A673 (cell line): ENCODE data around the gene ITPR3. TPM values are rescaled to one million over a fixed set of nuclear protein-coding genes. Genes with fewer than 3 reads are reported as not detected.
"Not testable (repeated sequence)": the region's sequence is repeated elsewhere in the genome, so short reads cannot be mapped to it uniquely, and the experiment has no call there.

ENCODE experiments used
- BruUV-seq: library from RNA; stranded (reverse); fragments of 400-500 nt; replicated peaks from 2 replicates; lab custom pipeline; 2021; lab: Mats Ljungman, UMichigan
- CTCF ChIA-PET: fragments of 300-600 bp; sonication (Branson Sonifier 250); formaldehyde crosslinking; loops from one replicate; lab custom pipeline; 2022; ENCODE audit warnings: antibody characterized with exemption; lab: Charles Lee
- POLR2A ChIA-PET: fragments of 300-600 bp; sonication (Branson Sonifier 250); formaldehyde crosslinking; loops from one replicate; lab custom pipeline; 2022; ENCODE audit warnings: antibody characterized with exemption; ENCODE audit not compliant: low non-redundant PET; lab: Charles Lee
- DNase-seq: peaks from one replicate; pipeline ENCODE4 v3.0.0-alpha.2; 2015; ENCODE audit warnings: low spot score
- H3K27ac ChIP-seq: fragments of 200-600 bp; sonication (generic); 2 replicates; pipeline ENCODE4 v1.5.1; 2016; ENCODE audit warnings: mixed run types, low read depth, mild to moderate bottlenecking, mixed read lengths, antibody characterized with exemption, low read length; ENCODE audit not compliant: poor library complexity, severe bottlenecking
- H3K27me3 ChIP-seq: fragments of 200-600 bp; sonication (generic); replicated peaks from 2 replicates; pipeline ENCODE4 v1.6.1; 2017; ENCODE audit warnings: mixed run types, low read depth, mild to moderate bottlenecking, mixed read lengths, antibody characterized with exemption, low read length; ENCODE audit not compliant: insufficient read depth, poor library complexity
- H3K36me3 ChIP-seq: fragments of 200-600 bp; sonication (generic); 2 replicates; pipeline ENCODE4 v1.6.1; 2016; ENCODE audit warnings: mixed run types, mild to moderate bottlenecking, mixed read lengths, antibody characterized with exemption, low read length; ENCODE audit not compliant: insufficient read depth, poor library complexity, severe bottlenecking
- H3K4me1 ChIP-seq: fragments of 200-600 bp; sonication (generic); 2 replicates; pipeline ENCODE4 v1.6.1; 2017; ENCODE audit warnings: mixed run types, mild to moderate bottlenecking, mixed read lengths, antibody characterized with exemption, low read length; ENCODE audit not compliant: insufficient read depth, poor library complexity, severe bottlenecking
- H3K4me3 ChIP-seq: fragments of 200-600 bp; sonication (generic); 2 replicates; pipeline ENCODE4 v1.5.1; 2016; ENCODE audit warnings: low read depth, mixed run types, mild to moderate bottlenecking, mixed read lengths, low read length; ENCODE audit not compliant: poor library complexity, severe bottlenecking
- H3K9me3 ChIP-seq: fragments of 200-600 bp; sonication (generic); 2 replicates; pipeline ENCODE4 v1.6.1; 2016; ENCODE audit warnings: mixed run types, low read depth, mild to moderate bottlenecking, mixed read lengths, antibody characterized with exemption, low read length; ENCODE audit not compliant: poor library complexity, severe bottlenecking
- CTCF ChIP-seq: fragments of 300-800, 200-600 bp; sonication (generic); conservative IDR thresholded peaks from 2 replicates; pipeline ENCODE4 v1.5.1; 2017; ENCODE audit warnings: low read depth, mild to moderate bottlenecking, antibody characterized with exemption, low read length, moderate library complexity, mixed read lengths
- EZH2 ChIP-seq: fragments of 200-600 bp; sonication (generic); IDR thresholded peaks from 2 replicates; pipeline ENCODE4 v1.6.1; 2017; ENCODE audit warnings: borderline replicate concordance, low read depth, mild to moderate bottlenecking, mixed read lengths, antibody characterized with exemption, low read length; ENCODE audit not compliant: poor library complexity, severe bottlenecking
- intact Hi-C: fragments of 100-400 bp; cut with micrococcal nuclease; formaldehyde crosslinking; loops from one replicate; pipeline ENCODE4 v1.10.0; 2022; ENCODE audit not compliant: unreplicated experiment
- total RNA-seq: library from RNA; stranded (reverse); gene quantifications from 2 replicates; pipeline ENCODE4 v1.2.3, GENCODE V29; 2021

Gene ITPR3
- total RNA-seq, 1 experiment from 2014 or later, result 27.8 TPM

GRCh38 chr6:33592595-33593413 lies 28.3 kb upstream of the ITPR3 start:
- Histone ChIP-seq H3K27ac (no peak overlapping the region), H3K36me3 (no peaks in the 10 kb centered on the region), H3K4me3 (no peak overlapping the region), H3K4me1 (no peaks in the 10 kb centered on the region), H3K27me3 (no peaks in the 10 kb centered on the region), H3K9me3 (no peaks in the 10 kb centered on the region)
- DNase-seq, result no peak
- no TSS peak for BruUV-seq
- POLR2A ChIA-PET, result no interaction called here
- intact Hi-C loops, result no loop called here
- TF ChIP-seq CTCF (no peak), EZH2 (no peak)
- CTCF ChIA-PET, result interaction anchor here (0.6 kb wide), 1 partner anchor 77 kb away, joined by 3 read pairs; no protein-coding TSS in a partner anchor

DNA sequence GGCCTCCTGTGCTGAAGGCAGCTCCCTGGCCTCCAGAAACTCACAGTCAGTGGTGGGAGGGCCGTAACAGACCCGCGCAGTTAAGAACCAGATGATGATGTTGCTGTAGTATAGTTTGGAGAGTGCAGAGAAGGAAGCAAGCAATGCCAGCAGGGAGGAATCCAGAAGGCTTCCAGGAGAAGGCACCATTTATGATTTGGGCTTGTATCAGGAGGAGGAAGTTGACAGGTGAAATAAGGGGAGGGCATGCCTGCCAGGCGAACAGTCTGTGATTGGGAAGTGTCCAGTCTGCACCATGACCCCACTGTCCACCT lies 27.8 kb upstream of the ITPR3 start:
- H3K27ac ChIP-seq, result no peak overlapping the region
- intact Hi-C loops, result no loop called here
- no peaks in the 10 kb centered on the region for H3K4me1 ChIP-seq
- no peak for DNase-seq
- CTCF ChIA-PET, result interaction anchor here (0.6 to 0.8 kb wide), 2 partner anchors 10 to 78 kb away, joined by 3 read pairs; no protein-coding TSS in a partner anchor
- TF ChIP-seq CTCF (no peak), EZH2 (no peak)
- H3K36me3 ChIP-seq, result no peaks in the 10 kb centered on the region
- POLR2A ChIA-PET, result no interaction called here
- no TSS peak for BruUV-seq
- H3K4me3 ChIP-seq, result no peak overlapping the region
- H3K27me3 ChIP-seq, result no peaks in the 10 kb centered on the region
- no peaks in the 10 kb centered on the region for H3K9me3 ChIP-seq

- Histone ChIP-seq H3K9me3 (no peaks in the 10 kb centered on the region), H3K36me3 (no peaks in the 10 kb centered on the region), H3K27me3 (no peaks in the 10 kb centered on the region), H3K4me1 (no peaks in the 10 kb centered on the region), H3K27ac (no peak overlapping the region), H3K4me3 (no peak overlapping the region)
- CTCF ChIA-PET, result no interaction called here
- intact Hi-C loops, result no loop called here
- no TSS peak for BruUV-seq
- TF ChIP-seq EZH2 (no peak), CTCF (no peak)
- POLR2A ChIA-PET, result interaction anchor here (0.7 kb wide), 1 partner anchor 489 kb away, joined by 3 read pairs; no protein-coding TSS in a partner anchor
- DNase-seq, result no peak
Observed at GRCh38 chr6:33595001-33595846, 25.9 kb upstream of the ITPR3 start.

GRCh38 chr6:33596894-33597293 lies 24.2 kb upstream of the ITPR3 start:
- H3K27ac ChIP-seq, H3K36me3 ChIP-seq, H3K4me3 ChIP-seq, H3K27me3 ChIP-seq, BruUV-seq, intact Hi-C loops, POLR2A ChIA-PET, DNase-seq, H3K4me1 ChIP-seq, H3K9me3 ChIP-seq: not testable (repeated sequence)
- CTCF ChIA-PET, result interaction anchor here (0.6 kb wide), 1 partner anchor 11 kb away, joined by 3 read pairs; no protein-coding TSS in a partner anchor
